ENCODE measurements around the gene DYNC1LI2. TPM values are rescaled to one million over a fixed set of nuclear protein-coding genes. Genes with fewer than 3 reads are reported as not detected.

The DYNC1LI2 gene
- total RNA-seq, 2 experiments from 2014 or later, result 71.6 to 81.0 TPM

- Mint-ChIP-seq H3K9me3 (ENCODE audit: low read depth) (no peaks in the 10 kb centered on the region), H3K27me3 (peaks cover 28% of the 10 kb centered on the region), H3K36me3 (no peaks in the 10 kb centered on the region), H3K4me1 (peaks cover 3% of the 10 kb centered on the region), H3K4me3 (no peak overlapping the region), H3K27ac (no peak overlapping the region)
- ATAC-seq, result no peak
- CTCF ChIA-PET, result no interaction called here
- no peak for DNase-seq
These were observed 47.8 kb downstream of the DYNC1LI2 start for GRCh38 chr16:66703406-66704215.

- Mint-ChIP-seq H3K4me1 (peaks cover 6% of the 10 kb centered on the region), H3K36me3 (no peaks in the 10 kb centered on the region), H3K27ac (no peak overlapping the region), H3K27me3 (peaks cover 36% of the 10 kb centered on the region), H3K4me3 (no peak overlapping the region), H3K9me3 (ENCODE audit: low read depth) (no peaks in the 10 kb centered on the region)
- DNase-seq (no peak), ATAC-seq (no peak)
- CTCF ChIA-PET, result interaction anchor here (0.8 kb wide), 1 partner anchor 93 kb away, joined by 3 read pairs; no protein-coding TSS in a partner anchor
These were observed 49.9 kb downstream of the DYNC1LI2 start for GRCh38 chr16:66701516-66701915.

DNA sequence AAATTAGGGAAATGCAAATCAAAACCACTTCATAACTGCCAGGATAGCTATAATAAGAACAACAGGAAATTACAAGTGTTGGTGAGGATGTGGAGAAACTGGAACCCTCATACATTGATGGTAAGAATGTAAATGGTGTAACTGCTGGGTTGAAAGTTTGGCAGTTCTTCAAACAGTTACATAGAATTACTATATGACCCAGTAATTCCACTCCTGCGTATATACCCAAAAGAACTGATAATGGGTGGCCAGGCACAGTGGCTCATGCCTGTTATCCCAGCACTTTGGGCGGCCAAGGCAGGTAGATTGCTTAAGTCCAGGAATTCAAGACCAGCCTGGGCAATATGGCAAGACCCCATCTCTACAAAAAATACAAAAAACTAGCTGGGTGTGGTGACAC is 50.4 kb downstream of the DYNC1LI2 start:
- Mint-ChIP-seq H3K36me3 (no peaks in the 10 kb centered on the region), H3K27ac (no peak overlapping the region), H3K4me3 (no peak overlapping the region), H3K4me1 (peaks cover 6% of the 10 kb centered on the region), H3K9me3 (ENCODE audit: low read depth) (no peaks in the 10 kb centered on the region), H3K27me3 (peaks cover 36% of the 10 kb centered on the region)
- no peak for DNase-seq
- no peak for ATAC-seq
- CTCF ChIA-PET, result interaction anchor here (0.8 to 0.9 kb wide), 2 partner anchors 34 to 92 kb away, joined by 3 read pairs; no protein-coding TSS in a partner anchor

DNA sequence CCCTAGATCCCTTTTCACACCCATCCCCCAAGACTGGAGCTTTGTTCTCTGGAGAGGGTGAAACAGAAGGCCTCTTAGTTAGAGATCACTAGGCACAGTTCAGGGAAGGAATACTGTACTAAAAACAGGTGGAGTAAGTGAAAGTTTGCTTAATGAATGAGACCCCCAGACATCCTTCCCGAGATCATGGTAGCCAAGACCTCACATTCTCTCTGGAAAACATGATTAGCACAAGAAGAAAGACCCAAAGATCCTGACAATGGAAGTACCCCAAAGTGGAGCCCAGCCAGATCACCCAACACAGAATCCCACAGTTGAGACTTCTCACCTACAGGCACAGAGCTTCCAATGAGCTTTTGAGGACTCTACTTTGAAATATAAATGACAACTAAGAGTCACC is 51.5 kb downstream of the DYNC1LI2 start:
- CTCF ChIA-PET, result no interaction called here
- Mint-ChIP-seq H3K27me3 (peaks cover 46% of the 10 kb centered on the region), H3K9me3 (ENCODE audit: low read depth) (no peaks in the 10 kb centered on the region), H3K36me3 (no peaks in the 10 kb centered on the region), H3K27ac (no peak overlapping the region), H3K4me1 (peaks cover 15% of the 10 kb centered on the region), H3K4me3 (no peak overlapping the region)
- ATAC-seq (no peak), DNase-seq (no peak)

GRCh38 chr16:66698046-66698445 is 53.4 kb downstream of the DYNC1LI2 start:
- Mint-ChIP-seq H3K36me3 (no peaks in the 10 kb centered on the region), H3K4me3 (no peak overlapping the region), H3K4me1 (peaks cover 15% of the 10 kb centered on the region), H3K27ac (no peak overlapping the region), H3K27me3 (peaks cover 50% of the 10 kb centered on the region), H3K9me3 (ENCODE audit: low read depth) (no peaks in the 10 kb centered on the region)
- ATAC-seq (no peak), DNase-seq (no peak)
- CTCF ChIA-PET, result interaction anchor here (1.5 to 2.4 kb wide), 7 partner anchors 46 to 292 kb away, joined by 4 to 11 read pairs (median 7); partner anchors contain the start of genes DYNC1LI2 and NAE1

GRCh38 chr16:66696669-66697630 is 54.5 kb downstream of the DYNC1LI2 start, which contains the start of gene CMTM4:
Gene CMTM4, minus strand, starts transcription at chr16:66696743. Its CDS starts 218 bp downstream, at chr16:66696525.
- H3K27me3 Mint-ChIP-seq, result peaks cover 47% of the 10 kb centered on the region
- H3K27ac Mint-ChIP-seq, result no peak within 1 kb of the TSS
- H3K36me3 Mint-ChIP-seq, result no peaks in the 10 kb centered on the region
- H3K9me3 Mint-ChIP-seq (ENCODE audit: low read depth), result no peaks in the 10 kb centered on the region
- DNase-seq (peak; percentile 70), ATAC-seq (peak; percentile 94)
- peaks cover 15% of the 10 kb centered on the region for H3K4me1 Mint-ChIP-seq
- H3K4me3 Mint-ChIP-seq, result peak within 1 kb of the TSS; percentile 73
- CTCF ChIA-PET, result interaction anchor here (0.6 to 2.7 kb wide), 12 partner anchors 18 to 292 kb away, joined by 3 to 13 read pairs (median 5); partner anchors contain the start of genes DYNC1LI2 and NAE1

DNA sequence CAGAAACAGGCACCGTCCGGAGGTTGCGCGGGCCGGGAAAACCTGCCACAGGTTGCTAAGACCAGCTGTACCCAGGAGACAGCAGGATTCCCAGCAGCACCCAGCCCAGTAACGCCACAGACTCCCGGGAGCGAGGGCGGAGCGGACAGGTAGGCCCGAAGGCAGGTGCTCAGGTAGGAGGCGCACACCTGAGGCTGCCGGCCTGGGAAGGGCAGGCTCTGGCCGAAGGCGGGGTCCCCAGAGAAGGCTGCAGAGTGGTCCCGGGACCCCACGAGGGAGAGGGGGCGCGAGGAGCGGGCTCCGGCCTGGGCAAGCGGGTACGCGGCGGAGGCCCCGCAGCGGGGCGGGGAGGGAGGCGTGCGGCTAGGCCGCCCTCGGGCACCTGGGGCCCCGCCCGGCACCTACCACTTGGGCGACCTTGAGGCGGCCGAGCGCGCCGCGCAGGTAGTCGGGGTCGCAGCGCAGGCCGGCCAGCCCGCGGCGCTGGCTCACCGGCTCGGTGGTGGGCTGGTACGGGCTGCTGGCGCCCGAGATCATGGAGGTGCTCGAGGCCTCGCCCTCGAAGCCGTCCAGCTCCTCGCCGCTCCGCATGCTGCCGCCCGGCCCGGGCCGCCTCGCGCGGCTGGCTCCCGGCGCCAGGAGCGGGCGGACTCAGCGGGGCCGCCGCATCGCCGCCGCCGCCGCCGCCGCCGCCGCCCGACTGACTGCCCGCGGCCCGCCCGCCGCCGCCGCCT is 55.3 kb downstream of the DYNC1LI2 start:
- H3K4me1 Mint-ChIP-seq, result peaks cover 18% of the 10 kb centered on the region
- DNase-seq (peak; percentile 42), ATAC-seq (no peak)
- H3K36me3 Mint-ChIP-seq, result no peaks in the 10 kb centered on the region
- CTCF ChIA-PET, result interaction anchor here (0.6 to 2.7 kb wide), 10 partner anchors 45 to 292 kb away, joined by 3 to 13 read pairs (median 6); partner anchors contain the start of gene DYNC1LI2
- H3K4me3 Mint-ChIP-seq, result peak overlapping the region; percentile 63
- no peaks in the 10 kb centered on the region for H3K9me3 Mint-ChIP-seq (ENCODE audit: low read depth)
- H3K27me3 Mint-ChIP-seq, result peaks cover 50% of the 10 kb centered on the region
- H3K27ac Mint-ChIP-seq, result no peak overlapping the region

DNA sequence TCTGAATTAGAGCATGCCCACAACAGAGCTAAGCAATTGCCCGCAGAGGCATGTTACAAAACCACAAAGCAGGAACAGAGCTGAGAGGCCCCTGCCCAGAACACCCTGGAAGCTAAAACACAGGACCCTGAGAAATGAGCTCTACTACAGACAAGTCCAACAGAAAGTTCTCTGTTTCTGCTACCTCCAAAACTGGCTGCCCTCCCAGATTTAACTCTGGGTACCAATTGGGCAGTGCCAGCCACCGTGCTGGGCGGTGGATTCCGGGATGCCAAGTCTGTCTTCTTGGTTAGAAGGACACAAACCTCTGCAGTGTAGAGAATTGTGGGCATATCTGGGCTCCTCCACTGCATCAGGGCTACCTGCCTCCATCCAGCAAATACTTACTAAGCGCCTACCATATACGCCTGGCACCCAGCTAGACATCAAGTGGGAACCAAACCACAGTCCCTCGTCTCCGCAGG is 55.9 kb downstream of the DYNC1LI2 start:
- Mint-ChIP-seq H3K9me3 (ENCODE audit: low read depth) (no peaks in the 10 kb centered on the region), H3K4me1 (peaks cover 16% of the 10 kb centered on the region), H3K27me3 (peaks cover 51% of the 10 kb centered on the region), H3K4me3 (peak overlapping the region; percentile 63), H3K36me3 (no peaks in the 10 kb centered on the region), H3K27ac (no peak overlapping the region)
- no peak for ATAC-seq
- CTCF ChIA-PET, result interaction anchor here (0.6 to 2.7 kb wide), 6 partner anchors 18 to 289 kb away, joined by 3 to 13 read pairs (median 4); no protein-coding TSS in a partner anchor
- no peak for DNase-seq

DNA sequence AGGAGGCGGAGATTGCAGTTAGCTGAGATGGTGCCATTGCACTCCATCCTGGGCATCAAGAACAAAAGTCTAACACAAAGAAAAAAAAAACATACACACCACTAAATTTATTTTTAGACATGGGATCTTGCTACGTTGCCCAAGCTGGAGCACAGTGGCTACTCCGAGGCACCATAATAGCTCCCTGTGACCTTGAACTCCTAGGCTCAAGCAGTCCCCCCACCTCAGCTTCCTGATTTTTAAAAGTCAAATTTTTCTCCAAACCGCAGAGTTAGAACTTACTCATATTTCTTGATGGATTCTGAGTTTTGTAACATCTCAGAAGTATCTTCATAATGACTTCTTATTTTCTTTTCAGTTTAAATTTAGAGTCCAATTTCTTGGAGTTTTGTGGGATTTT is 58.3 kb downstream of the DYNC1LI2 start:
- no peak for ATAC-seq

GRCh38 chr16:66692341-66692740 is 59.1 kb downstream of the DYNC1LI2 start:
- peaks cover 15% of the 10 kb centered on the region for H3K4me1 Mint-ChIP-seq
- no peak for DNase-seq
- CTCF ChIA-PET, result interaction anchor here (2.6 kb wide), 1 partner anchor 41 kb away, joined by 11 read pairs; no protein-coding TSS in a partner anchor
- no peaks in the 10 kb centered on the region for H3K36me3 Mint-ChIP-seq
- no peak overlapping the region for H3K4me3 Mint-ChIP-seq
- no peaks in the 10 kb centered on the region for H3K9me3 Mint-ChIP-seq (ENCODE audit: low read depth)
- ATAC-seq, result no peak
- peaks cover 34% of the 10 kb centered on the region for H3K27me3 Mint-ChIP-seq
- no peak overlapping the region for H3K27ac Mint-ChIP-seq

More for the DNA sequence above, 58.3 kb downstream of the DYNC1LI2 start:
- H3K27me3 Mint-ChIP-seq, result peaks cover 41% of the 10 kb centered on the region
- H3K4me1 Mint-ChIP-seq, result peaks cover 16% of the 10 kb centered on the region
- CTCF ChIA-PET, result interaction anchor here (0.7 to 2.6 kb wide), 2 partner anchors 32 to 42 kb away, joined by 3 to 11 read pairs; no protein-coding TSS in a partner anchor
- no peak overlapping the region for H3K27ac Mint-ChIP-seq
- H3K36me3 Mint-ChIP-seq, result no peaks in the 10 kb centered on the region
- H3K4me3 Mint-ChIP-seq, result no peak overlapping the region
- DNase-seq, result no peak
- H3K9me3 Mint-ChIP-seq (ENCODE audit: low read depth), result no peaks in the 10 kb centered on the region

GRCh38 chr16:66691234-66691633 is 60.2 kb downstream of the DYNC1LI2 start:
- Mint-ChIP-seq H3K4me1 (peaks cover 13% of the 10 kb centered on the region), H3K4me3 (no peak overlapping the region), H3K27ac (no peak overlapping the region), H3K9me3 (ENCODE audit: low read depth) (no peaks in the 10 kb centered on the region), H3K27me3 (peaks cover 32% of the 10 kb centered on the region), H3K36me3 (no peaks in the 10 kb centered on the region)
- DNase-seq, result no peak
- CTCF ChIA-PET, result interaction anchor here (2.6 kb wide), 1 partner anchor 40 kb away, joined by 11 read pairs; no protein-coding TSS in a partner anchor
- ATAC-seq, result no peak

- peaks cover 26% of the 10 kb centered on the region for H3K27me3 Mint-ChIP-seq
- peaks cover 8% of the 10 kb centered on the region for H3K4me1 Mint-ChIP-seq
- no peak overlapping the region for H3K27ac Mint-ChIP-seq
- H3K4me3 Mint-ChIP-seq, result no peak overlapping the region
- DNase-seq (no peak), ATAC-seq (no peak)
- CTCF ChIA-PET, result interaction anchor here (1.6 kb wide), 1 partner anchor 39 kb away, joined by 3 read pairs; no protein-coding TSS in a partner anchor
- H3K36me3 Mint-ChIP-seq, result no peaks in the 10 kb centered on the region
- H3K9me3 Mint-ChIP-seq (ENCODE audit: low read depth), result no peaks in the 10 kb centered on the region
These were observed 61.1 kb downstream of the DYNC1LI2 start for GRCh38 chr16:66690106-66690847.

Measured in activated CD8-positive, alpha-beta memory T cell treated with anti-CD3 and anti-CD28 coated beads, Interleukin-2, amount 10 ng/mL, durations not matched to agents 7 days and 5 days (primary cell).